Stimulated activated CD8-positive, alpha-beta memory T cell treated with anti-CD3 and anti-CD28 coated beads, Interleukin-7, amount 100 ng/mL, for 24 hours (primary cell): ENCODE measurements around the gene EID2B.

Source experiments
- DNase-seq: peaks from one replicate; pipeline ENCODE4 v3.0.0-alpha.2; 2020; ENCODE audit warnings: low read depth

The EID2B gene

DNA sequence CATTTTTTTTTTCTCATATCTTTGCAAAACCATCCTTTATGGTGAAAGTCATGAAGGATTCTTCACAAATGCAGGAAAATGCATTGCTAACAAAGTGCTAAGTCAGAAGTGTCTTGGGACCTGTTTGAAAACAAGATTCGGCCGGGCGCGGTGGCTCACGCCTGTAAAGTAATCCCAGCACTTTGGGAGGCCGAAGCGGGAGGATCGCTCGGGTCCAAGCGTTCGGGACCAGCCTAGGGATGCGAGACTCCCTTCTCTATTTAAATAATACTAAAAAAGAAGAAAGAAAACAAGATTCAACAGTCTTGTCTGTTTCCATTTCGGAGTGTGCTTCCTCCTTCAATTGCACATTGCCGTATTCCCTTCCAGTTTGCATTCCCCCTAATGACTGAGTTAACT lies 819 bp downstream of the EID2B start:
- DNase-seq = no peak

- no peak for DNase-seq
Observed at GRCh38 chr19:39525205-39525604, 7.4 kb downstream of the EID2B start.

DNA sequence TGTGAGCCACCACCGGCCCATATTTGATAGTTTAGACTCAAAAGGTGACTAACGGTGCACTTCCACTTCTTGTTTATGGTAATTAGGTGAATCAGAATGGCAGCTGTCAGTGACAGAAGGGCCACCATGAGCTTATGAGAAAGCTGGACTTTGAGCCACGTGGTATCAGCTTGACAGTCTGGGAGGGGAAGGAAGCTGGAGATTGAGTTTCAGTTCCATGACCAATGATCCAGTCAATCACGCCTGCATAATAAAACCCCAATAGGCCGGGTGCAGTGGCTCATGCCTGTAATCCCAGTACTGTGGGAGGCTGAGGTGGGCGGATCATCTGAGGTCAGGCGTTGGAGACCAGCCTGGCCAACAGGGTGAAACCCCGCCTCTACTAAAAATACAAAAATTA lies 8.2 kb downstream of the EID2B start:
- no peak for DNase-seq

GRCh38 chr19:39520541-39521484 lies 11.8 kb downstream of the EID2B start:
- no peak for DNase-seq

- DNase-seq = no peak
Observed at GRCh38 chr19:39518975-39519374, 13.7 kb downstream of the EID2B start.

GRCh38 chr19:39518458-39518857 lies 14.2 kb downstream of the EID2B start:
- no peak for DNase-seq

GRCh38 chr19:39517432-39517831 lies 15.2 kb downstream of the EID2B start:
- DNase-seq = no peak

DNA sequence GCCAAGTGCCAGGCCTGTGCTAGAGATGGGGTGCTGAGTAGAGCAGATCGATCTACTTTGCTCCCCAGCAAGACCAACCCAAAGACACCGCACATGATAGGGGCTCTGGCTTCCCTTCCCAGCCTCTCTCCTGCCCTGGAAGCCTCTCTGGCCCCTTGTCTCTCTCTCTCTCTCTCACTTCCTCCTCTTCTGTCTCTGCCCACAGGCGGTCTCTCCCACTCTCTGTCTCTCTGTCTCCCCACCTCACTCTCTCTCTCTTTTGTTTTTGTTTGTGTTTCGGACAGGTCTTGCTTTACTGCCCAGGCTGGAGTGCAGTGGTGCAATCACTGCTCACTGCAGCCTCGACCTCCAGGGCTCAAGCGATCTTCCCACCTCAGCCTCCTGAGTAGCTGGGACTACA lies 16.4 kb downstream of the EID2B start:
- no peak for DNase-seq

GRCh38 chr19:39515551-39516191 lies 17.0 kb downstream of the EID2B start:
- DNase-seq = no peak

DNA sequence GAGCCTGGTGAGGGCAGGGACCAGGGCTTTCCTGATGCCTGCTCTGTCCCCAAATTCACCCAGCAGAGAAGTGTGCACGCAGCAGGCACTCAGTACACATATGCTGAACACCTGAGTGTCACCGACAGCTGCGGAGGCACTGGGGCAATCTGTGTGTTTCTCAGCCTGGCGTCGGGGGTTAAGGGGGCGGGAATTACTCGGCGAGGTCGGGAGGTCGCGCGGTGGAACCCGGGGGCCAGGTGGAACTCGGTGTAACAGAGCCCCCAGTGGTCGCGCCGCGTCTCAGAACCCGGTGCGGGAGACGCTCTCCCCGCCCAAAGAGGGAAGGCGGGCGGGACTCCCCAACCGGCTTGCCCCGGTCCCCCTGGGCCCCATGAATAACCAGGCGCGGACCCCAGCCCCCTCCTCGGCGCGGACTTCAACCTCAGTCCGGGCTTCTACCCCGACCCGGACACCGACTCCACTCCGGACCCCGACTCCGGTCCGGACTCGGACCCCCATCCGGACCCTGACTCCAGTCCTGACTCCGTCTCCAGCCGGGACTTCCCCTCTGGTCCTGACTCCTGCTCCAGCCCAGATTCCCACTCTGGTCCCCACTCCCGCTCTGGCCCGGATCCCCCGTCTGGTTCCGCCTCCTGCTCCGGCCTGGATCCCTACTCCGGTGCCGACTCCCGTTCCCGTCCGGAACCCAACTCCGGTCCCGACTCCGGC lies 17.7 kb downstream of the EID2B start, which contains the start of gene SELENOV:
Gene SELENOV (plus strand): TSS at position 300 of the 711 bp plus-strand sequence. CDS start 74 bp downstream, at position 374.
- no peak for DNase-seq

DNA sequence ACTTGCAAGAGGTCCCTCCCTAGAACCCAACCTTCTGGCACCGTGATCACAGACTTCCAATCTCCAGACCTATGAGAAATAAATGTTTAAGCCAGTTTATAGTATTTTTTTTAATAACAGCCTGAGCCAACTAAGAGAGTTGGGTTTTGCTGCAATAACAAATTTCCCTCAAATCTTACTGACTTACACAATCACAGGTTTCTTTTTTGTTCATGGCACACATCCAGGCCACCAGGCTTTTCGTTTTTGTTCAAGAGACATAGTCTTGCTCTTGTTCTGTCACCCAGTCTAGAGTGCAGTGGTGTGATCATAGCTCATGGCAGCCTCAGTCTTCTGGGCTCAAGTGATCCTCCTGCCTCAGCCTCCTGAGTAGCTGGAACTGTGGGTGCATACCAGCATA lies 19.7 kb downstream of the EID2B start:
- DNase-seq = no peak

DNA sequence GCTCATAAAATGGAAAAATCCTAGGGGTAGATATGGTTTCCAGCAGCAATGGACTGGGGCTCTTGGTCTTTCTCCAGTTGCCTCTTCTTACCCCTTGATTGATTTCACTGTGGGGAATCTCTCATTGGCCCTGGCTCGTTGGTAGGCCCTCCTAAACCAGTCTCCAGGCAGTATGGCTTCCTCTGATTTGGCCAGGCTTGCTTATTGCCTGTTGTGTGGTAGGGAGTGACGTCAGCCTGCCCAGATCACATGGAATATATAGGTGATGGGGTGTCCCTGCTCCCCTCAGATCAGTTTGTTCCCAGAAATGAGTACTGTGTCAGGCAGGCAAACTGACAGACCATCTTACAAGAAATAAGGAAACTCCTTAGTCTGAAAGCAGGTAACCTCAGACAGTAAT lies 23.4 kb downstream of the EID2B start:
- DNase-seq = no peak

DNA sequence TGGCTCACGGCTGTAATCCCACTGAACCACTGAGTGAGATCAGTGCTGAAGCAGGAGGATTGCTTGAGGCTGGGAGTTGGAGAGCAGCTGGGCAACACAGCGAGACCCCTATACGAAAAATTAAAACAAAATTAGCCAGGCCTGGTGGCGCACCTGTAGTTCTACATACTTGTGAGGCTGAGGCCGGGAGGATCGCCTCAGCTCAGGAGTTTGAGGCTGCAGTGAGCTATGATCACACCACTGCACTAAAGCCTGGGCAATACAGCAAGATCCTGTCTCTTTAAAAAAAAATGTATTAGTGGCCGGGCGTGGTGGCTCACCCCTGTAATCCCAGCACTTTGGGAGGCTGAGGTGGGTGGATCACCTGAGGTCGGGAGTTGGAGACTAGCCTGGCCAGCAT lies 24.0 kb downstream of the EID2B start:
- no peak for DNase-seq

GRCh38 chr19:39507715-39508364 lies 24.8 kb downstream of the EID2B start:
- no peak for DNase-seq

- peak; percentile 30 for DNase-seq
Observed at GRCh38 chr19:39506944-39507714, 25.5 kb downstream of the EID2B start.

DNA sequence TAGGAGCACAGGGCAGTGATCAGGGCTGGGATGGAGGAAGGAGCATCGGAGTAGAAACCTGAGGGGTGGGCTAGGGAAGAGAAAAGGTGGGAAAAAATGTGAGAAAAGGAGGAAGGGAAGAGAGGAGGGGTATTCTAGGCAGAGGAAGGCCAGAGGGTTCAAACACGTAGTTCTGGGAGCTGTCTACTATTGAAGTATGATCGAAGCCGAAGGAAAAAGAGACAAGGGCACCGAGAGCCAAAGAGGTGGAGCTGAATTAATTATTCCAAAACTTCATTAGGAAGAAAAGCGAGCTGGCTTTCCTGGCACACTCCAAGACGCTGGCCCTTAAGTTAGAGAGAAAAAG lies 26.1 kb downstream of the EID2B start:
- DNase-seq = no peak

- DNase-seq = peak; percentile 47
Observed at GRCh38 chr19:39502640-39503417, 29.8 kb downstream of the EID2B start.

GRCh38 chr19:39501340-39501739 lies 31.3 kb downstream of the EID2B start:
- no peak for DNase-seq

DNA sequence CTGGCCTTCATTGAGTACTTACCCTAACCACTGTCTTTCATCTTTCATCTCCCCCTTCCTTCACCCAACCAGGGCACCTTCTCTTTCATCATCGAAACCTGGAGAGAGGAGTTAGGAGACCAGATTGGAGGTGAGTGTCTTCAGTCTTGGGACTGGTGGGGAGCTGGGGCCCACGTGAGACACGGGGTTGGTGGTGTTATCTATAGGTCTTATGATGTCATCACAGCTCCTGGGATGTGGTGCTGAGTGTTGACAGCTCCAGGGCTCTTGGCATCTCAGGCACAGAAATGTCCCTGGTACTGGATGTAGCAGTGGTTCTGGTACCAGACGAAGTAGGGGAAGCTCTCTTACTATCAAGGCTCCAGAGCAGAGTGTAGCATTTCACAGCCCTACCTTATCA lies 32.1 kb downstream of the EID2B start:
- DNase-seq = no peak

GRCh38 chr19:39499932-39500331 lies 32.7 kb downstream of the EID2B start:
- no peak for DNase-seq
